ENCODE measurements around the gene KXD1.

DNA sequence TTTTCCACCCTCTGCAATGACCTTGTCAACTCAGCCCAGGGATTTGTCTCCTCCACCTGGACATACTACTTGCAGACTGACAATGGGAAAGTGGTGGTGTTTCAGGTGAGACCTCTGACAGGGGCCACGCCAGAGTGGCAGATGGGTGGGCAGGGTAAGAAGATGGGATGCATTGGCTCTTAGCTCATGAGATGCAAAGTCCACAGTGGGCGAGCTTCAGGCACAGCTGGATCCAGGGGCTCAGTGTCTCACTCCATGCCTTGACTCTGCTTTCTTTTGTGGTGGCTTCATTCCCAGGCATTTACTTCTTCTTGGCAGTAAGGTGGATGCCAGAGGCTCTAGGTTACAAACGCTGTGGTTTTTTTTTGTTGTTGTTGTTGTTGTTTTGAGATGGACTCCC lies 58.4 kb downstream of the KXD1 start:
- TF ChIP-seq, protein P1, sequence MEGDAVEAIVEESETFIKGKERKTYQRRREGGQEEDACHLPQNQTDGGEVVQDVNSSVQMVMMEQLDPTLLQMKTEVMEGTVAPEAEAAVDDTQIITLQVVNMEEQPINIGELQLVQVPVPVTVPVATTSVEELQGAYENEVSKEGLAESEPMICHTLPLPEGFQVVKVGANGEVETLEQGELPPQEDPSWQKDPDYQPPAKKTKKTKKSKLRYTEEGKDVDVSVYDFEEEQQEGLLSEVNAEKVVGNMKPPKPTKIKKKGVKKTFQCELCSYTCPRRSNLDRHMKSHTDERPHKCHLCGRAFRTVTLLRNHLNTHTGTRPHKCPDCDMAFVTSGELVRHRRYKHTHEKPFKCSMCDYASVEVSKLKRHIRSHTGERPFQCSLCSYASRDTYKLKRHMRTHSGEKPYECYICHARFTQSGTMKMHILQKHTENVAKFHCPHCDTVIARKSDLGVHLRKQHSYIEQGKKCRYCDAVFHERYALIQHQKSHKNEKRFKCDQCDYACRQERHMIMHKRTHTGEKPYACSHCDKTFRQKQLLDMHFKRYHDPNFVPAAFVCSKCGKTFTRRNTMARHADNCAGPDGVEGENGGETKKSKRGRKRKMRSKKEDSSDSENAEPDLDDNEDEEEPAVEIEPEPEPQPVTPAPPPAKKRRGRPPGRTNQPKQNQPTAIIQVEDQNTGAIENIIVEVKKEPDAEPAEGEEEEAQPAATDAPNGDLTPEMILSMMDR (IDR thresholded peaks at IDR 0.05) = no peak
- TF ChIP-seq POLR2A (IDR thresholded peaks at IDR 0.05) = no peak

Measured in thyroid gland (tissue), 4 donors.